Ishikawa (cell line): ENCODE data around the gene CFAP57.

ENCODE experiments used
- CEBPB ChIP-seq: IDR thresholded peaks from 2 replicates; pipeline ENCODE4 v1.6.1; 2012
- CREB1 ChIP-seq: IDR thresholded peaks from 2 replicates; pipeline ENCODE4 v1.6.1; 2012; ENCODE audit warnings: low read depth
- EGR1 ChIP-seq: IDR thresholded peaks from 2 replicates; pipeline ENCODE4 v1.6.1; 2012
- EP300 ChIP-seq: IDR thresholded peaks from 2 replicates; pipeline ENCODE4 v1.6.1; 2012; ENCODE audit warnings: borderline replicate concordance
- FOXM1 ChIP-seq: IDR thresholded peaks from 2 replicates; pipeline ENCODE4 v1.6.1; 2012; ENCODE audit warnings: low read depth, borderline replicate concordance
- NFIC ChIP-seq: IDR thresholded peaks from 2 replicates; pipeline ENCODE4 v1.6.1; 2012
- RAD21 ChIP-seq: IDR thresholded peaks from 2 replicates; pipeline ENCODE4 v1.6.1; 2012; ENCODE audit warnings: low read depth
- REST ChIP-seq: IDR thresholded peaks from 2 replicates; pipeline ENCODE4 v1.6.1; 2012; ENCODE audit warnings: low read depth, mild to moderate bottlenecking
- TAF1 ChIP-seq: IDR thresholded peaks from 2 replicates; pipeline ENCODE4 v1.6.1; 2012; ENCODE audit warnings: low read depth, mild to moderate bottlenecking
- TCF12 ChIP-seq: IDR thresholded peaks from 2 replicates; pipeline ENCODE4 v1.6.1; 2012; ENCODE audit warnings: low read depth
- TEAD4 ChIP-seq: IDR thresholded peaks from 2 replicates; pipeline ENCODE4 v1.6.1; 2012
- YY1 ChIP-seq: IDR thresholded peaks from 2 replicates; pipeline ENCODE4 v1.6.1; 2012; ENCODE audit warnings: low read depth
- ZBTB7A ChIP-seq: IDR thresholded peaks from 2 replicates; pipeline ENCODE4 v1.6.1; 2012; ENCODE audit warnings: low read depth
- TF ChIP-seq, protein P1 (sequence below): IDR thresholded peaks from 2 replicates; pipeline ENCODE4 v1.6.1; 2012
- TF ChIP-seq, protein P2 (sequence below): IDR thresholded peaks from 2 replicates; pipeline ENCODE4 v1.6.1; 2012

The CFAP57 gene

GRCh38 chr1:43293896-43294760 is 122.0 kb downstream of the CFAP57 start:
- TF ChIP-seq TEAD4 (no peak), ZBTB7A (no peak), NFIC (no peak), RAD21 (no peak), FOXM1 (no peak), CEBPB (peak; percentile 55), EP300 (no peak), CREB1 (no peak), TCF12 (no peak), TAF1 (no peak), YY1 (no peak)
- TF ChIP-seq, protein P1, sequence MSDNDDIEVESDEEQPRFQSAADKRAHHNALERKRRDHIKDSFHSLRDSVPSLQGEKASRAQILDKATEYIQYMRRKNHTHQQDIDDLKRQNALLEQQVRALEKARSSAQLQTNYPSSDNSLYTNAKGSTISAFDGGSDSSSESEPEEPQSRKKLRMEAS, result no peak
- TF ChIP-seq, protein P2, sequence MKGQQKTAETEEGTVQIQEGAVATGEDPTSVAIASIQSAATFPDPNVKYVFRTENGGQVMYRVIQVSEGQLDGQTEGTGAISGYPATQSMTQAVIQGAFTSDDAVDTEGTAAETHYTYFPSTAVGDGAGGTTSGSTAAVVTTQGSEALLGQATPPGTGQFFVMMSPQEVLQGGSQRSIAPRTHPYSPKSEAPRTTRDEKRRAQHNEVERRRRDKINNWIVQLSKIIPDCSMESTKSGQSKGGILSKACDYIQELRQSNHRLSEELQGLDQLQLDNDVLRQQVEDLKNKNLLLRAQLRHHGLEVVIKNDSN, result 0 out of 2 replicates have a peak, but pooled peaks have one; percentile 34

- no peak for TF ChIP-seq NFIC
- TF ChIP-seq EP300, result no peak
- no peak for TF ChIP-seq ZBTB7A
- TF ChIP-seq YY1, result no peak
- no peak for TF ChIP-seq TAF1
- TF ChIP-seq RAD21, result no peak
Observed at GRCh38 chr1:43294761-43295160, 122.6 kb downstream of the CFAP57 start.

- peak; percentile 50; the same call in 1 of the 2 replicates for TF ChIP-seq TEAD4
- TF ChIP-seq EP300, result no peak
Observed at GRCh38 chr1:43296207-43296606, 124.1 kb downstream of the CFAP57 start.

DNA sequence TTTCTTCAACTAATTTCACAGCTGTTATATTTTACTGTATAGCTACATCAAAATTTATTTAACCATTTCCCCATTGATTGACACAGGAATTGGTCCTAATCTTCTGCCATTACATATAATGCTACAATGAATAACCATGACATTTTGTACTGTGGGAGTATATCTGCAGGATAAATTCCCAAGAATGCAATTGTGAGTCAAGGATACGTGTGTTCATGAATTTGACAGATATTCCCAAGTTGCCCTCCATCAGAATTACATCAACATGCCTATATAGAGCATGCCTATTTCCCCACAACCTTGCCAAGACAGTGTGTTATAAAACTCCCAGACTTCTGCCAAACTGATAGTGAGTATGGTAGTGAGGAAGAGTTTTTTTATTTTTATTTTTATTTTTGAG is 125.9 kb downstream of the CFAP57 start:
- TF ChIP-seq TCF12 (no peak), TAF1 (no peak), REST (no peak), EGR1 (no peak), CREB1 (no peak), EP300 (no peak), YY1 (no peak), TEAD4 (no peak), ZBTB7A (no peak)

- TF ChIP-seq, protein P1, result no peak
- no peak for TF ChIP-seq YY1
- TF ChIP-seq EGR1, result no peak
- no peak for TF ChIP-seq RAD21
- TF ChIP-seq TEAD4, result no peak
Observed at GRCh38 chr1:43299101-43299500, 127.0 kb downstream of the CFAP57 start.

GRCh38 chr1:43300378-43301094 is 128.4 kb downstream of the CFAP57 start, which contains the start of gene TIE1:
TSS of gene TIE1 (plus strand) at chr1:43300982. CDS start at chr1:43301072, 90 bp downstream.
- TF ChIP-seq, protein P2, result no peak
- TF ChIP-seq NFIC (no peak), TCF12 (no peak), EP300 (no peak), EGR1 (no peak), YY1 (no peak)
- TF ChIP-seq, protein P1, result no peak

DNA sequence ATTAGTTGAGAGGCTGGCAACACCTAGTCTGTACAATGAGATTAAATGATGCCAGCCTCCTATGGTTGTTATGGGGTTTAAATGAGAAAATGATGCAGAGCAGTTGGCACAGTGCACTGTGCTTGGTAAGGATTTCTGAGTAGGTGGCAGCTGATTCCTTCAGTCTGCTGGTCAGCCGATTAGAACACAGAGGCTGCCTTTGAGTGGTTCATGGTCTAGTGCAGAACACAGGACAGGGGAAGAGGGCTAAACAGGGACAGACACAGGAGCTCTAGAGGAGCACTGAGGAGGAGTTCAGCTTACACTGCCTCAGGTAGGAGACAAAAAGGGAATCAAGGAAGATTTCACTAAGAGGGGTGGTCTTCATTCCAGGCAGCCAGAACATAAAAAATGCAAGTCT is 130.1 kb downstream of the CFAP57 start:
- TF ChIP-seq FOXM1 (no peak), EP300 (no peak), YY1 (no peak), EGR1 (no peak), TAF1 (no peak), RAD21 (no peak), TCF12 (no peak), NFIC (no peak)
- TF ChIP-seq, protein P2, result no peak
